HG03457 (cell line): ENCODE measurements around the gene CNNM1.

ENCODE experiments used
- ATAC-seq: cut with Tn5 transposase; IDR thresholded peaks from one replicate; pipeline ENCODE4 v1.9.1; 2021; ENCODE audit warnings: moderate number of reproducible peaks; ENCODE audit not compliant: unreplicated experiment

CNNM1 gene

GRCh38 chr10:99329304-99329553 is at the start of gene CNNM1:
Gene CNNM1, plus strand, starts transcription at chr10:99329356. Its CDS starts 32 bp downstream, at chr10:99329388.
- ATAC-seq, result no peak

- no peak for ATAC-seq
Observed at GRCh38 chr10:99279626-99280111, 49.5 kb upstream of the CNNM1 start.

- ATAC-seq, result peak; percentile 74
Observed at GRCh38 chr10:99280472-99280871, 48.7 kb upstream of the CNNM1 start.

GRCh38 chr10:99285881-99286280 is 43.3 kb upstream of the CNNM1 start:
- no peak for ATAC-seq

GRCh38 chr10:99290306-99290705 is 38.9 kb upstream of the CNNM1 start:
- ATAC-seq, result no peak

GRCh38 chr10:99292159-99292558 is 37.0 kb upstream of the CNNM1 start:
- ATAC-seq, result no peak

GRCh38 chr10:99296605-99297004 is 32.6 kb upstream of the CNNM1 start:
- ATAC-seq, result no peak

GRCh38 chr10:99297033-99297432 is 32.1 kb upstream of the CNNM1 start:
- ATAC-seq, result no peak

GRCh38 chr10:99303899-99304861 is 25.0 kb upstream of the CNNM1 start:
- no peak for ATAC-seq

GRCh38 chr10:99304862-99305229 is 24.3 kb upstream of the CNNM1 start:
- ATAC-seq, result no peak

GRCh38 chr10:99312501-99312900 is 16.7 kb upstream of the CNNM1 start:
- no peak for ATAC-seq

- no peak for ATAC-seq
Observed at GRCh38 chr10:99315853-99316252, 13.3 kb upstream of the CNNM1 start.

- ATAC-seq, result no peak
Observed at GRCh38 chr10:99316374-99316773, 12.8 kb upstream of the CNNM1 start.

- no peak for ATAC-seq
Observed at GRCh38 chr10:99318048-99318447, 11.1 kb upstream of the CNNM1 start.

GRCh38 chr10:99318475-99318874 is 10.7 kb upstream of the CNNM1 start:
- no peak for ATAC-seq

- ATAC-seq, result no peak
Observed at GRCh38 chr10:99325281-99325680, 3.9 kb upstream of the CNNM1 start.

- no peak for ATAC-seq
Observed at GRCh38 chr10:99326871-99327270, 2.3 kb upstream of the CNNM1 start.

GRCh38 chr10:99328579-99329303 is 415 bp upstream of the CNNM1 start:
- ATAC-seq, result no peak

GRCh38 chr10:99329554-99330346 is 594 bp downstream of the CNNM1 start:
- ATAC-seq, result no peak

GRCh38 chr10:99330347-99330924 is 1.3 kb downstream of the CNNM1 start:
- no peak for ATAC-seq

GRCh38 chr10:99331207-99331803 is 2.1 kb downstream of the CNNM1 start:
- ATAC-seq, result no peak
